Fibroblast of skin of scalp (primary cell): ENCODE data around the gene DFFB.
A peak's percentile ranks its signal among the peaks of the same experiment; 100 is the strongest.

Source experiments
- DNase-seq: peaks from one replicate; pipeline ENCODE4 v3.0.0-alpha.2; 2013

The DFFB gene

DNA sequence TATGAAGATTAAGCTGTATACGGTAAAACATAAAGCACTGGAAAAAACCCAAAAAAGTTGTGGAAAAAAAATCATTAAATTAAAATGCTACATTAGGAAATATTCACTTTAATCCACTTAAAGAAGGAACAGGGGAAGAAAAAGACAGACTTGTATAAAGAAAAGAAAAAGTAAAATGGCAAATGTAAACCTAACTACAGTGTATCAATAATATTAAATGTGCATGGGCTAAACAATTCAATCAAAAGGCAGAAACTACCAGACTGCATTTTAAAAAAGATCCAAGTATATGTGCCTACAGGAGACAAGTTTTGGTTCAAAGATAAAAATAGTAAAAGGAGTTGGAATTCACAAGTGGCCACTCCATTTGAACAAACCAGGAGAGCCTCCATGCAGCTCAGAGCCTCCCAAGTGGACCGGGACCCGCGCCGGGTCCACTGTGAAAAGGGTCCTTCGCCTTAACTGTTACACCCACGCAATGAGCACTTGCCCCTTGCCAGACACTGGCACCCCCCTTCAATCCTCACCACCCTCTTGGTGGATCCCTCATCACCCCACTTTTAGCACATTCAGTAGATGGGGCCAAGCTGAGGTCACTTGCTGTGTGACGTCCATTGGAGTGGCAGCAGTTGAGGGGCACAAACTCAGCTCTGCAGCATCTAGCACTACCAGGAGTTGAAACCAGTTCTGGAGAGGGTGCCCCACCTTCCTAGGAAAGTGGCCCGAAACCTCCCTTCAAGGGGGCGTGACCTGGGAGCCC is 41.9 kb downstream of the DFFB start:
- no peak for DNase-seq

- DNase-seq = no peak
These were observed 42.5 kb downstream of the DFFB start for GRCh38 chr1:3899754-3900149.

GRCh38 chr1:3900150-3900968 is 43.1 kb downstream of the DFFB start, which contains the start of gene C1orf174:
Gene C1orf174, minus strand, starts transcription at chr1:3900272. Its CDS starts 86 bp downstream, at chr1:3900186.
- DNase-seq = peak; percentile 99

GRCh38 chr1:3900969-3901529 is 43.8 kb downstream of the DFFB start:
- DNase-seq = peak; percentile 97

DNA sequence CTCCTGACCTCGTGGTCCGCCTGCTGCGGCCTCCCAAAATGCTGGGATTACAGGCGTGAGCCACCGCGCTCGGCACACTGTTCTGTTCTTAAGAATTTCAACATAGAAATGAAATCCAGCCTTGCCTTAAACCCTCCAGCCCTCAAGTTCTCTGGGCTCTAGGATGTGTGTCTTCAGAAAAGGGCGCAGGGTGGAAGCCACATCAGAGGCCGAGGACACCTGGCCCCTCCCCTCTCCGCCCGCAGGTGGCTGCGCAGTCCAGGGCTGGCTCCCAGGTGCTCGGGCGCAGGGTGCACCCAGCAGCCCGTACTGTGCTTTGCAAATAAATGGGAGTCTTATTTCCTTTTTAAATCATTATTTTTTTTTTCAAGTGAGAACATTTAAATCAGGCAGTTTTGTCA is 44.8 kb downstream of the DFFB start:
- DNase-seq = no peak

DNA sequence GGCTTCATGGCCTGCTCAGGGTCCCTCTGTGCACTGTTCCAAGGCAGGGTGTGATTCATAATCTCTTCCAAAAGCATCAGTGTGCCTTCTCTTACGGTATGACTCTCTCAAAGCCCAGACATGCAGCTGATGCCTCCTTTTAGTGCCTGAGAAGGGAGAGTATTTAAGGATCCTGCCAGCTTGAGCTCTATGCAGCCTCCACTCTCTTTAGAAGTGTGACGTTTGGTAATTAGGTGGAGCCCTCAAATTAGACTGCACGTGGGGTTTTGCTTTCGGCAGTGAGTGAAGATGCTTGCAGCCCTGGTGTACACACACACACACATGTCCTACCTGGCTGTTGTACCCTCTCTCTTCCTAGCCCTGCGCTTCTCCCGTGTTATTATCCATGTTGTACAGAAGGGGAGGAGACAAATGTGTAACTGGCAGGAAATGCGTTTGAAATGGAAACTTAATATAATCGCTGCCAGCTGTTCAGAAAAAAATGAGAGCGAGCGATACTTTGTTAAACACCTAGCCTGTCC is 45.4 kb downstream of the DFFB start:
- no peak for DNase-seq

GRCh38 chr1:3903141-3904005 is 46.1 kb downstream of the DFFB start:
- DNase-seq = no peak

GRCh38 chr1:3904006-3904842 is 46.9 kb downstream of the DFFB start:
- no peak for DNase-seq

- no peak for DNase-seq
These were observed 47.5 kb downstream of the DFFB start for GRCh38 chr1:3904843-3905185.

GRCh38 chr1:3905266-3905952 is 48.1 kb downstream of the DFFB start:
- no peak for DNase-seq

DNA sequence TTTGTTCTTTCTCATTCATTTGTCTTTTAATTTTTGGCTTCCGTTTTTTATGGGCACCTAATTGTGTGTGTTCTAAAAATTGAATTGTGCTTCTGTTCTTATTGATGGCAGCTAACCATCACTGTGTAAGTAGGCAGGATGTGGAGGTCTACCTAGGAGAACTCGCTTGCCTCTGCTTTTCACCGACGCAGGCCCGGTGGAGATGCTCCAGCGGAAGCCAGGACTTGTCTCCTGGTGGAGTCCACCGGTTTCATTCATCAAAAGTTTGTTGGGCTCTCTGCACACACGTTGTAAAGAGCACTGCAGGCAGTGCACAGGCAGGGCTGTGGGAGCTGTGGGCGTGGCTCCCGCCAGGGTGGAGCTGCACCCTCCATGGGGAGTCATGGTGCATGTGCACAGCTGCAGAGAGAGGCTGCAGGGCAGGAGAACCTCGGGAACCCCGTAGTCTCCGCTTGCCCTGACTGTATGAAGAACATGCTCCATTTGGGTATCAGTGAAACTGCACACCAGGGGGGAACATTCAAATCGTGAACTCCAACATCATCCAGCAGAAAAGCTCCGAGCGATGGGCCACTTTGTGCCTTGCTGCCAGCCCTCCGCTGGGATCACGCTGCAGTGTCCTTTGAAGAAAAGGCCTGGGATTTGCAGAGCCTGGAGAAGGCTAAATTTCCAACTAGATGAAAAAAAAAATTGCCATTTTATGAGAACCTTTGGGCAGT is 48.8 kb downstream of the DFFB start:
- DNase-seq = no peak

- DNase-seq = no peak
These were observed 49.4 kb downstream of the DFFB start for GRCh38 chr1:3906672-3907020.

- DNase-seq = no peak
These were observed 49.8 kb downstream of the DFFB start for GRCh38 chr1:3907031-3907534.

DNA sequence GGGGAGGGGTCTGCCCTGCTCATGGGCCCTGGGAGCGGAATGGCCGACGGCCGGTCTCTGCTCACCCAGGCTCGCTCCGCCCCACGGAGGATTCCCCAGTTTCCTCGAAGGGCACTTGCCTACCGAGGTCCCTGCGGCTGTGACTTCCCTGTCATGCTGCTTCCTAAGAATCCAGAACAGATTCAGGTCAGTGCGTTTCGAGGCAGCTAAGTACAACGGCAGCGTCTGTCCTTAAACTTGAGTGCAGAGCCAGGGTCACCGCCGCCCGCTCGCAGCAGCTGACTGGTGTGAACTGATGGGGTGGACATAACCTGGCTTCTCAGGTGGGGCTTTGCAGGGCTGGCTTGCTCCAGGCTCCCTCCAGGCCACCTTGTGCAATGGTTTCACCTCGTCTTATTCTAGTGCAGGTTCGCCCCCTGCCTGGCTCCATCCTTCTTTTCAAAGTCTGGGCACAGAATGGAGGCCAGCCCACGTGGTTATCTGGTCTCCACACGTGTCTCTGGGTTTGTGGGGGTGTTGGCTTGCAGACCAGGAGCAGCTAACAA is 50.4 kb downstream of the DFFB start:
- no peak for DNase-seq

DNA sequence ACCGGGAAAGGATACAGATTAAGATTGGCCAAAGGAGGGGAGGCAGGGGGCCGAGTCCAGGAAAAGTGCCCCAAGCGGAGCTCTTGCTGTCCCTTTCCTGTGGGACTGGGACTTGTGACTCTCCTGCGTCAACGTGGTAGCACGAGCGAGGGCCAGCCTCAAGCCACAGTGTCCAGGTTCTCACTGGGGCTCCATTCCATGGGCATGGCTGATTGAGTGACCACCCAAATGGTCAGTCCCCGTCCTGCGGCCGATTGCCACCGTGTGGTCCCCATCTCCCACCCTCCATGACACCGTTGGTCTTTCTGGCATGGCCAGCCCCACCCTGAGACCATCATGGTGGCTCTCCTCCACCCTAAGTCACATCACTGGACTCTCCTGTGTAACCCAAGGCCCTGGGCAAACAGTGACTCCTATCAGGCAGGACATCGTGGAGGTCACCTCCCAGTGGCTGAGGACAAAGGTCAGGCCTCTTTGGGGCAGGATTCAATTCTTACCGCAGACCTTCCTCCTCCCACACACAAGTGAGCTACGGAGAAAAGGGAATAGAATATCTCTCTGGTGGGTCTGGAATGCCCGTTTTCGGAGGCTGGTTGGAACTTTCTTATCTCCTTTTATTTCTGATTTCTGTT is 51.7 kb downstream of the DFFB start:
- DNase-seq = no peak

GRCh38 chr1:3909615-3910014 is 52.3 kb downstream of the DFFB start:
- DNase-seq = no peak

- DNase-seq = no peak
These were observed 52.9 kb downstream of the DFFB start for GRCh38 chr1:3910049-3910731.
